ENCODE results near the gene GABBR2.

Gene GABBR2

DNA sequence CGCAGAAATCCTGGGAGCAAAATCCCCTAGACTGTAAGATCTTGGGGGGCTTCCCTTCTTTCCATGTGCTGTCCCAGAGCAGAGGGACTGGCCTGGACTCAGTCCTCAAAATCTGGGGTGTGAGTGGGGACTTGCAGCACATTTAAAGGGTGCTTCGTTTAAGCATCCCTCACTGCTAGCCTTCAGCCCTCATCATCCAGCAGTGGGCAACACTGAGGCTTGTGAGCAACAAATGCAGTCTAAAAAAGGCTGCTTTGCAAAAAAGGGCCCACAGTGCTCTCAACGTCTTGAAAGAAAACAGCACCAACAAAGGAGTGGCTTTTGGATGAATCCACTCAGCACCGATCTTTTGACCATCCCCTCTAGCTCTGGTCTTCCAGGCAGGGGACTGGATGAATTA lies 325.0 kb downstream of the GABBR2 start:
- DNase-seq: no peak

DNA sequence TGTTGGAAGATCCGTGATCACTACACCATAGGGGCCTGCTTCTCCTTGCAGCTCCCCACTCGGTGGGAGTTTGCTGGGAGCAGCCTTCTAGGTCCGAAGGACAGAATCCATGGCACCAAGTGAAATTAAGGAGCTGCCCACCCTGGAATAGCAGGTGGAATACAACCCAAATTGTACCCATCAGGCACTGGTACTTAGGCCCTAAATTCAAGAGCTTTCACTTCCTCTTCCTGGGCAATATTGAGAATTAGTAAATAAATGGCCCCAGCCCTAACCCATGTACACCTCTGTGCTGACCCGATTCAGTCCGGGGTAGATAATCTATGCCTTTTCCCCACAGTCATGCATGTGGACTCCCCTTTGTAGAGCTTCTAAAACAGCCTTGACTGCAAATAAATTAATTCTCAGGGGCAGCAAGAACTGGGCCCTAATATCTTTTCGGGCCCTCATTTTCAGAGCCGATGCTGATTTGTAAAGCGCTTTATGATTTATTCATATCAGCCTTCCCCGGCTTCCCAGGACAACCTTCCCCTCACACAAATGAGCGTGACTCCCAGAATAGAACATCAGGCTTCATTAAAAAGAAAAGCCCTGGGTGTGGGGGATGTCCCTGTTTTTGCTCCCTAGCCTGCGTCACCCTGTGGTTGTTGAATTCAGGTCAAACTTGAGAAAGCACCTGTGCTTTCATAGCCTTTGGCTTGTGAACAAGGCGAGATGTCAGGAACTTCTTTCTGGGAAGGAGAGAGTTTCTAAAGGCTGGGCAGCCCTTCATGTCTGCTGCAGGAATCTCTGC lies 327.2 kb downstream of the GABBR2 start:
- DNase-seq: no peak

DNA sequence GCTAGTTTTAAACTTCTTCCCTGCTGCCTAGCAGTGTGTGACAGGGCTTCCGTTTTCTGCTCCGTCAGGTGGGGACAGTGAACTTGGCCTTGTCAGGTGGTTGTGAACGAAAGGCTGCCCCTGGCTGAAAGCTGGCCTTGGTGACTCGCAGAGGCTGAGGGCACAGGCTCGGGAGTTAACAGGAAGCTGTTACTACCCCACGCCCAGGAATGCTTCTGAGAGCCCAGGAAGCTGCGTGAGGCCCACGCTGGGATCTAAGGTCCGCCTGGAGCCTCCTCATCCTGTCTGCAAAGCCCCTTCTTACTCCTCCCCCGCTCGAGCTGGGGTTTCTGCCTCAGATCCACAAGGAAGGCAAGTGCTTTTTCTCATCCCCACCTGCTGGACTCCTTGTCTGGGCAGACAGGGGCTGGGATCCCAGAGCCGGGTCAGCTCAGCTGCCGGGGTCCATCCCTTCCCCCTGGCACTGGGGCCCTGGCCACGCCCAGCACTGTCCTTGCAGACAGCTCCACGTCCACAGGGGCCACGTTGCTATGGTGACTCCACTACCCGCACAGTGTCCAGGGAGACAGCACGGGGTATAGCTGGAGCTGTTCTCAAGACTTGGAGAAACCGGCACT lies 328.6 kb downstream of the GABBR2 start:
- no peak for DNase-seq

DNA sequence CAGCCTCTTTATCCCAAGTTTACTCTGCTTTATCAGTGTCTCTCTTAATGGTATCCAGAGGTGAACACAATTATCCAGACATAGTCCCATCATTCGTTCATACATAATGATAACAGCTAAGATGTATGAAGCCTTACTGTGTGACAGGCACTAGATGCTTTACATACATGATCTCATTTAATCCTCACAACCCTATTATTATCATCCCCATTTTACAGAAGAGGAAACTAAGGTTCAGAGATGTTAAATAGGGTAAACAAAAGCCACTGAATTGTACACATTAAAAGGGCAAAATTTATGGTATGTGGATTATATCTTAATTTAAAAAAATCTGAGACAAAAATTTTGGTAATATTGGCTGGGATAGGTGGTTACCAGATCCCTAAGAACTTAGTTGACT lies 329.2 kb downstream of the GABBR2 start:
- no peak for DNase-seq

DNA sequence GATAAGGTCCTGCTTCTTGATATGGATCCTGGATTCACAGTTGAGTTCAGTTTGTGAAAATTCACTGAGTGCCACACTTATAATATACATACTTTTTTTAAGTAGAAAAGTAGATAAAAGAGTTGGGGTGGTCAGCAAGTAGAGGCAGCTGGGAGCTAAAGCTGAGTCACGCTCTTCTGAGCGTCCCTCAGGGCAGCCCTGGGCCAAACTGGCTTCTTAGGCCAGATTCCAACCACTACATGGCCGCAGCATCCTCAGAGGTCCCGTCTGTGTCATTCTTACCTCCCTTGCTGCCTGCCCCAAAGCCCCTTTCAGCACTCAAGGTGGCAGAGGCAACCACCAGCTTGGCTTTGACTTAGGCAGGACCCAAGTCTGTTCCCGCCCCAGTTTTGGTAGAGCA lies 329.9 kb downstream of the GABBR2 start:
- no peak for DNase-seq

DNA sequence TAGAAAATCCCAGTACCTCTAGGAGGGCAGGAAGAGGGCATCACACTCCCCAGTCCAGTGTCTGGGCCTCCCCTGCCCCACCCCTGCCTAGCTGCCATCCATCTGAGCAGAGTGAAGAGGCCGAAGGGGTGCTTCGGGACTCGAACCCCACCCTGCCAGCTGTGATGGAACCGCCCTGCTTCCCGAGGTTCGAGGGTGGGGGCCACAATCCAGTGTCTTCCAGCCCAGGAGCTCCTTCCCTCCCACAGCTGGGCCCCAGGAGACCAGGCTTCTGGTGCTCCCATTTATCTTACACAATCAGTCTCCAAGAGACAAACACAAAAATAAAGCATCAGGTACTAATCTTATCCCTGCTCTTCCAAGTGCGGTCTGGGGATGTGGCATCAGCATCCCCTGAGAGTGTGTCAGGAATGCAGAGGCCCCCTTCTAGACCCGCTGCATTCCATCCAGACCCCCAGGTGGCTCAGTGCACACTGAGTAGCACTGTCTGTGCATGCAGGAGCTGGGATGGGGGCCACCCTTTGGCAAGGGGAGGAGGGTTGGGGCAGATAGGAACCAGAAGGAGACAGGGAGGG lies 330.4 kb downstream of the GABBR2 start:
- DNase-seq: no peak

DNA sequence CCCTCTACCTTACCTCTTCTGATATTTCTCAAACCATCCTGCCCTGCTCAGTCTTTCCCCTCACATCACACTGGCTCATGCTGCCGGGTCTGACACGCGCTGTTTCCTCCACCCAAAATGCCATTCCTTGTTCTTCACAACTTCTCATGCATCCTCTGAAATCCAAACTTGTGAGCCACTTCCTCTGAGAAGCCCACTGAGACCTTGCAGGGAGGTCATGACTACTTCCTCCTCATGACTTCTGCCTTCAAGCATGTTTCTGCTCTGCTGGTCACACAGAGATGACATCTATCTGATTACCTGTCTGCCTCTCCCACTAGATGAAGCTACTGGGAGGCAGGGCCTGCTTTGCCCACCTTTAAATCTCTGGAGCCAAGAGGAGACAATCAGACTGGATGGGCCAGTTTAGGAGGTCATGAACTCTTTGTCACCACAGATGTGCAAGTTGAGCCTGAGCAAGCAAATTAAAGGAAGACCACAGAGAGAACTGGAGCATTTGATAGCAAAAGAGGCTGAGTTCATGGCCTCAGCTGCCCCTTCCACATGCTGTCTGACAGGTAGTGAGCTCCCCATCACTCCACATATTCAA lies 333.5 kb downstream of the GABBR2 start:
- no peak for DNase-seq

DNA sequence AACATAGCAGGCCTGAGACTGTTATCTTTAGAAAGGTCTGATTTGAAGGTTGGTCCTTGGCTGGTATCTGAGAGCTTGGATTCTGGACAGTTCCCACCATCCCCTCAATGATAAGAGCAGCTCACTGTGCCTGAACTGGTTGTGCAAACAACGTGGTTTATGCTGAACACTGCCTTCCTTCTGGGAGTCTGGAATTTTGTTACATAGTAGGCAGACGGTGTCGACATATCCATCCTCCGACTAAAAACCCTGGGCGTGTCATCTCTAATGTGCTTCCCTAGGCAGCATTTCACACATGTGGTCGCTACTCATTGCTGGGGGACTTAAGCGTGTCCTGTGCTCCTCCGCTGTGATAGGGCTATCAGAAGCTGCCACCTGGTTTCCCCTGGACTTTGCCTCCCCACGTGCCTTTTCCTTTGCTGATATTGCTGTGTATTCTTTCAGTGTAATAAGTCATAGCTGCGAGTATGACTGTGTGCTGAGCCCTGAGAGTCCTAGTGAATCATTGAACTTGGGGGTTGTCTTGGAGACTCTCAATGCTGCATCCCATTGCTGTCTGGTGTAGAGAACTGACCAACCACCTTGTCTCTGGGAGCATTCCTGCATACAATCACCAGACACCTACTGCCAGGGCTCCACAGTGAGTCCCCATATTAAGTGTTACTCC lies 334.2 kb downstream of the GABBR2 start:
- no peak for DNase-seq

DNA sequence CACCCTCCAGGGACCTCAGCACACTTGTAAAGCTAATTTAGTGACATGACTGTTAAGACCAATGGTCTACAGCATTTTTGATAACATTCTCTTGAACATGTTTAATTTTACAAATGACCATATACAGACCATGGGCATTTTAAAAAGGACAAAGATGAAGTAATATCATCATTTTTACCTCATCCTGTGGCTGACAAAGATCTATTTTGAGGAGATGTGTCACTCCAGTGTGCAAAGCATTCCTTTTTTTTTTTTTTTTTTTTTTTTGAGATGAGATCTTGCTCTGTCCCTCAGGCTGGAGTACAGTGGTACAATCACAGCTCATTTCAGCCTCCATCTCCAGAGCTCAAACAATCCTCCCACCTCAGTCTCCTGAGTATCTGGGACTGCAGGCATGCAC lies 335.1 kb downstream of the GABBR2 start:
- DNase-seq: no peak

DNA sequence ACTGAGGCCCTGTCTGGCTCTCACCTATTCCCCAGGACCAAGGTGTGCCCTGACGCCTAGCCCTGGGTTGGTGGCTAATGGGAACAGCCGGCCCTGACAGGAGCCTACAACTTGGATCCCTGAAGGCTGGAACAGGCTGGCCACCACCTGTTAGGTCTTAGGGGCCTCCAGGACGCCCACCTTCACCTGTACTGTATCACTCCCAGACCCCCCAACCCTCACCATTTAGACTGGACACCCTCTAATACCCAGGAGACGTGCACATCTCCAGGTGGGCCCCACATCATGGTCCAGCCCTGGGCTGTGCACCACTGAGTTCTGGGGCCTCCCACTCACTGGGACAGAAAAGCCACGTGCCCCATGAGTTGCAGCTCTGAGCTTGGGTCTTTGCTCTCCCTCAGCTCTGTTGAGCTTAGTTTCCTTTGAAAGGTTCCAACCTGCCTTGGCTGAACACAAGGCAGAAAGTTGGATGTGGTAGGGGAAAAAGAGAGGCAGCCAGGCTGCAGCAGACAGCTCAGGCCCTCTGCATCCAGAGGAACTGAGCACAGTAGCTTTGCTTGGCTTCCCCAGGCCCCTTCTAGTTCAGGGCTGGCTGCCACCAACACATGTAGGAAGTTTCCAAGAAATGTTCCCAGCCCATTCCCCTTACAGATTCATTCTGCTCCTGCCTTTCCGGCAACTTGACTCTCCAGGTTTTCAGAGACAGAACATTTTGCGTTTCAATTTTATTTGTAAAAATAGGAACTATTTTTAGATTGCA lies 336.5 kb downstream of the GABBR2 start:
- DNase-seq: no peak

DNA sequence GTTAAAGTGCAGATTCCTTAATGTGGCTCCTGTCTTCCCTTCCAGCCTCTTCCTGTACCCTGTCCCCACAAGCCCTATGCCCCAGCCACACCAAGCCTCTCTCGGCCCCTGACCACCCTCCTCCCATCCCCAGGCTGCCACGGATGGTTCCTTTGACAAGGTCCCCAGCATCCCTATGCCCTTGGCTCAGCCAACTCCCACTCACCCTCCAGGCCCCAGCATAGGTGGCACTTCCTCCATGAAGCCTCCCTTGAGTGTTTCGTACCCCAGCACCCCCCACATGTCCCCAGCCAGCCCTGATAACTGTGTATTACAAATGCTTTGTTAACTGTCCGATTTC lies 337.8 kb downstream of the GABBR2 start:
- DNase-seq: no peak

DNA sequence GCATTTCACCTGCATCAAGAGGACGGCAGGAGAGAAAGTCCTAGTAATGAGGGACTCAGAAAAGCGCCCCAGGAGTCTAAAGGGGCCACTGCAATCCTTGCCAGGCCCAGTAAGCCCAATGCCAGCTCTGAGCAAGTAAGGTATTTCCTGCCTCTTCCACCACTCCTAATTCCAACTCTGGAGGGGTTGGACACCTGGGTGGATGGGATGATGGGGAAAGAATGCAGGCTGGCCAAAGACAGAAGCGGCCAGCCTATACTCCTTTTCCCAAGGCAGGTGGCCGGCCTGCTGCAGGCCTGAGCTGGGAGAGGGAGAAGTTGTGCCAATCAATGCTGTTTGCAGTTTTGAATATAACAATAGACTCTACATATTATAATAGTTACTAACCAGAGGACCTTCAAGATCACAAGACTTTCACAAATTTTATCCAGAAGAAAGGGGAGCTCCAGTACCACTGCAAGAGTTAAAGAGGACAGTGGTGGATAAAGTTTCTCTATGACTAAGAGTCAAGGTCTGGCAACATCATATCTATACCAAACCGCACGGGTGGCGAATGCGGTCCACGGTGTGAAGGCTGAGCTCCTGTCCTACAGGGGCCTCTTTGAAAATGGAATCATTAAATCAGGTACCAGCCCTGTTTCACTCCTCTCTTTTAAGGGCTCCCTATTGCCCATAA lies 338.3 kb downstream of the GABBR2 start:
- no peak for DNase-seq

DNA sequence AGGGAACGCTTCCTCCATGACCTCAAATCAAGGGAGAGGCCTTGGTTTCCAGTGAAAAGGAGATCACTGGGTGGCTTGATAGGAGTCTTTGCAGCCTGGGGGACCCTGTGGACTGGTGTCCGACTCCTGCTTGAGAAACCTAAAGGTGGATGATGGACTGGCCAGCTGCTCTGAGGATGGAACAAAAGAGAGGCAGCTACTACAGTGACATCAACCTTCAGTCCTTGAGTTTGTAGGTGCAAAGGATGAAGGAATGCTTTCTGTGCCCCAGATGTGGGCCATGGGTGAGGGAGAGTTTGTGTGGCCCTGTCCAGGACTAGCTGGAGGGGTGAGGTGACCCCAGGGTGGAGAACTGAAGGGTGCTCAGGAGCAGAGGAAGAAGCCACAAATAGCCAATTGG lies 338.8 kb downstream of the GABBR2 start:
- no peak for DNase-seq

DNA sequence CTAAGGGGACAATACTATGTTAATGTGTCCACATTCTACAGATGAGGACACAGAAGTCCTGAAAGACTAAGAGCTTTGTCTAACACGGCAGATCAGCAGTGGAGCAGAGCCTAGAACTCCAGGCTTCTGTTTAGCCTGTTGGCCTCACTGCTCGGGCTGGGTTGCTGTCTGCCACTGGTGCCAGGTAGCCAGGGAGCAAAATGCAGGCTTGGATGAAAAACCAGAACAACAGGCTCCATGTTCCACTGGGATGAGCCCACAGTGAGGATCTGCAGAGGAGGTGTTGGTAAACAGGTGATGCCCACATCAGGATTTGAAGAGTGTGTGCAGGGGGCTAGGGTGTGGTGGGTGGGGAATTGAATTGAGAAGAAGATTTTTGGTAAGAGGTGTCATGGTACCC lies 339.3 kb downstream of the GABBR2 start:
- DNase-seq: no peak

DNA sequence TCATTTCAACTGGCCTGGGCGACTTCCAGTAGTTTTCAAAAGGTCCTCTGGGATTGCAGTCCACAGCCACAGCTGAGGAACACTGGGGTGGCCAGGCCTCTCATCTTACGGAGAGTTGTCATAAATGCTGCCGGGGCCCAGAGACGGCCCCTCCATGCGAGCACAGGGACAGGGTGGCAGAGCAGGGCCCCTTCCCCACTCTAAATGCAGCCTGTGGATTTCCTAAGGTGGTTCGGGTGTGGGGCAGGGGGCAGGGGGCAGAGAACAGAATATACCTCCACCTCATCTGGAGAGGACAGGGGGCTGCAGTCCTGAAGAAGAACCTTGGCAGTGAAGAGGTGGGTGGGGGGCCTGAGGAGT lies 339.7 kb downstream of the GABBR2 start:
- no peak for DNase-seq

DNA sequence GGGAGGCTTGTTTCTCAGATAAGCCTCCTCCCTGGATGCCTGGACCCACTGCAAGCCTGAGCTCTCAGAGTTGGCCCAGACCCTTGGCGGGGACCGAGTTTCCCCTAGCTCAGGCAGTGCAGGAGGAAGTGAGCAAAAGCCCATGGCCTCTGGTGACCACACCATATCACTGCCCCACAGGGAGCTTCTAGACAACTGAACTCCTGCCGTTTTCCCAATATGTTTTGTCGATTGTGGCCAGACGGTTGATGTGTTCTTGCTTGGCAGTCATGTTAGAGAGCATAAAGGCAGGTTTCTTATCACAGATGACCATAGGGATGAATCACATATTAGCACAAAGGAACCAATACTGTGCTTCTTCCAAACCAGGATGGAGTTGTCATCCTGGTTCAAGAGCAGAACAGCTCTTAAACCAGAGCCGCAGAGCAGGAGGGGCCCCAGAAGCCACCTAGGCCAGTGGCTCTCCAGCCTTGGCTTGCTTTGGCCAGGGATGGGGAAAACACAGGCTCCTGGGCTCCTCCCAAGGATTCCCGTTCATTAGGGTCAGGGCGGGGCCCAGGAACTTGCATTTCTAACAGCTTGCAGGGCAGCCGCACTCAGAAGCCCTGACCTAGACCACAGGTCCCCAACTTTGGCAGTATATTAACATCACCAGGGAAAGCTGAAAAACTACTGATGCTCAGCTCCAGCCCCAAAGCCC lies 340.2 kb downstream of the GABBR2 start:
- DNase-seq: no peak

DNA sequence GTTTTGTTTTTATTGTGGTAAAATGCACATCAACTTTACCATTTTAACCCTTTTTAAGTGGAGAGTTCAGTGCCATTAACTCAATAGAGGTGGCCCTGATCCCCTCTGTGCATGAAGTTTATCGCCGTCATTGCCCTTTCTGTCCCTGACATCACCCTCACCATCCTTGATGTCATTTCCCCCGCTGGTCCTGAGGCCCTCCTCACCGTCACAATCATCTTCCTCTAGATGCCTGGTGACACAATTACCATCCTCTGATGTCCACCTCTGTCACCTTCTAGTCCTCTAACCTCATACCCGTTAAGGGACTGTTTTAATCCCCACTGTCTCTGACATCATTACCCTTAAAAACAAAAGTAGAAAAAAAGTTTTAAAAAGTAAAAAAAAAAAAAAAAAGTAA lies 340.8 kb downstream of the GABBR2 start:
- DNase-seq: no peak

DNA sequence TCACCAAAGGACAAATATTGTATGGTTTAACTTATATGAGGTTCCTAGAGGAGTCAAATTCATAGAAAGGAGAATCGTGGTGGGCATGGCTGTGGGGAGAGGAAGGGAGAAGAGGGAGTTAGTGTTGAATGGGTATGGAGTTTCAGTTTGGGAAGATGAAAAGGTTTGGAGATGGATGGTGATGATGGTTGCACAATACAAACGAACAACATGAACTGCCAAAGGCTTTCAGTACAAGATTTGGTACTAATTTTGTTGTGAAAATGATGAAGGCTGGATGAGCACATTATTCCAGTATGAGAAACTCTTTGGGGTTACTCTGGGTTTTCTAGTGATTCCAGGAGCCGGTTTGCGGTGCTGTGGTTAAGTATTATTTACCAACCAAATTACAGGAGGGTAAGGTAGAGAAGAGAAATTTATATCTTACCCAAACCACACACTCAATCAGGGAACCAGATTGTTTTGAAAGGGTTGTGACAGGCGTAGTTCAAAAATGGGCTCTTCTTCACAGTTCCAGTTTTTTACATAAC lies 341.3 kb downstream of the GABBR2 start:
- DNase-seq: no peak

DNA sequence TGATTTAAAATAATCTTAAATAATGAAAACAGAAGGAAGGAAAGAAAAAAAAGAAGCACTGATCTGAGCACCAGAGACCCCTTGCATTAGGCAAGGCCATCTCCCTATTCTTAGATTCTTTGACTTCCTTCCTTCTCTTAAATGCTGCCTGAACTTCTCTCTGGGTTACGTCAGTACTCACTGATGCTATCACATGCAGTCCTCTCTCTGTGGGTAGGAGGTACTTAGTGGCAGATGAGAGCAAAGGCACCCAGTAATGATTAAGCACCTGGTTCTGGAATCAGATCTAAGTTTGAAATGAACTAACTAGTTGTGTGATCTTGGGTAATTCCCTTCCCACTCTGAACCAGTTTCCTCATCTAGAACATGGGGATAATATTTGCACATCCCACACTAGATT lies 343.0 kb downstream of the GABBR2 start:
- no peak for DNase-seq

DNA sequence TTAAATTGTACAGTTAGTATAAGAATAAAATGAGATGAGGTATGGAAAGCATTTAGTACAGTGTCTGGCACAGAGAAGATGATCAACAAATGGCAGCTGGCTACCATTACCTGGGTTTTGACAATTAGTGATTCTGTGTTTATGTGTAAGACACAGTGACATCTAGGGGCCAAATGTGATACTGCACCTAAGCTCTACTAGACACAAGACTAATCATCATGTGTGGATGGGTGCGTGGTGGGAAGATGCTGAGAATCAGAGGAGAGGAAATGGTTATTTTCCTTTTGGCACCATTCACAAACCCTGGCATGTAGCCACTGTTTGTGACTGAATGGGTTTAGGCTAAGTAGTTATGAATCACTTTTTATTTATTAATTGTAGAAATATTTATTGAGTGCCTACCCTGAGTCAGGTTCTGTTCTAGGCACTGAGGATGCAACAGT lies 343.5 kb downstream of the GABBR2 start:
- no peak for DNase-seq

DNA sequence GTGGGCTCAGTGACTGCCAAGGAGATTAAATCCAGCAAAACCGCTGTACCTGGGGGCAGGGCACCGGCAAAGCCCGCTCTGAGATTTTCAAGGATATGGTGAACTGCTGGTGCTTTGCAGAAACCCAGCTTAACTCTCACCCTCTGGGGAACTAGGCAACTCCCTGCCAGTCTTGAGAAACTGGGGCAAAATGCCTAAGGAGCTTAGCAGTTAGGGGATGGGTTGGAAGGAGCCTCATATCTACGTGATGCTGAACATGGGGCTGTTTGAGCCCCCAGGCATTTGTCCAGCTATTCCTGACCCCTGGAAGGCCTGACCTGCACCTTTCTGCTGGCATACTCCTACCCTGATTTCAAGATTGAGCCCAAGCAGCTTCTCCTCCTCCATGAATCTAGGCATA lies 344.6 kb downstream of the GABBR2 start:
- DNase-seq: no peak

Measured in activated CD8-positive, alpha-beta memory T cell treated with anti-CD3 and anti-CD28 coated beads for 24 hours (primary cell).